Fibroblast of skin of back (primary cell): ENCODE measurements around the gene EIF5A.

Source experiments
- DNase-seq: peaks from one replicate; pipeline ENCODE4 v3.0.0-alpha.2; 2013

EIF5A gene

GRCh38 chr17:7356756-7357155, 49.3 kb downstream of the EIF5A start:
- no peak for DNase-seq

- no peak for DNase-seq
Observed at GRCh38 chr17:7357381-7357780, 50.0 kb downstream of the EIF5A start.

DNA sequence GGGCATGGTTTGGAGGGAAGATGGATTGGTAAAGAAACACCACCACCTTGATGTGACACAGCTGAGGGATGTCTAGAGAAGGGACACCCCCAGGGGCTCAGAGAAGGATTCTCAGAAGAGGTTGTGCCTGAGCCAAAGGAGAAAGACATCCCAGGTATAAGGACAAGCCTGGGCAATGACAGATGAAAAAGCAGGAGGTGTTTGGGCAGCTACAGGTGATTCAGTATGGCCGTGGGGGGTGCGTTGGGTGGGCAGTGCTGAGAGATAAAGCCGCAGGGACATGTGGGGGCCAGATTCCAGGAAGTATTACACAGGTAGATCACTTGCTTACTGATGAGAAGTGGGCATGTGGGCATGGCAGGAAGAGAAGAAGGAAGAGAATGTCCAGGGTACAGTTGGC, 54.5 kb downstream of the EIF5A start:
- no peak for DNase-seq
